Endothelial cell (in vitro differentiated cells): ENCODE measurements around the gene SQSTM1. TPM values are rescaled to one million over a fixed set of nuclear protein-coding genes. Genes with fewer than 3 reads are reported as not detected.
A peak's percentile ranks its signal among the peaks of the same experiment; 100 is the strongest.

Experiments used
- DNase-seq: peaks from one replicate; pipeline ENCODE4 v3.0.0; 2021; ENCODE audit warnings: low spot score
- H3K27ac Mint-ChIP-seq: one replicate; pipeline ENCODE4 v1.8.0; 2021; ENCODE audit warnings: mixed read lengths, inconsistent platforms; ENCODE audit not compliant: unreplicated experiment
- H3K27me3 Mint-ChIP-seq: one replicate; pipeline ENCODE4 v1.8.0; 2021; ENCODE audit warnings: mild to moderate bottlenecking, moderate library complexity, mixed read lengths, inconsistent platforms; ENCODE audit not compliant: unreplicated experiment
- H3K36me3 Mint-ChIP-seq: one replicate; pipeline ENCODE4 v1.8.0; 2021; ENCODE audit warnings: mild to moderate bottlenecking, low read depth, mixed read lengths, inconsistent platforms; ENCODE audit not compliant: unreplicated experiment
- H3K4me1 Mint-ChIP-seq: one replicate; pipeline ENCODE4 v1.8.0; 2021; ENCODE audit warnings: mild to moderate bottlenecking, mixed read lengths, inconsistent platforms; ENCODE audit not compliant: unreplicated experiment
- H3K4me3 Mint-ChIP-seq: one replicate; pipeline ENCODE4 v1.8.0; 2021; ENCODE audit warnings: mild to moderate bottlenecking, mixed read lengths, inconsistent platforms; ENCODE audit not compliant: unreplicated experiment
- H3K9me3 Mint-ChIP-seq: one replicate; pipeline ENCODE4 v1.8.0; 2021; ENCODE audit warnings: mixed read lengths, inconsistent platforms; ENCODE audit not compliant: unreplicated experiment
- CTCF ChIP-seq: fragments of 200-600 bp; sonication (generic); IDR thresholded peaks from one replicate; pipeline ENCODE4 v1.5.0; 2021; ENCODE audit warnings: antibody characterized with exemption; ENCODE audit not compliant: unreplicated experiment
- total RNA-seq: library from RNA; stranded (reverse); fragmentation: NEBNext Ultra II Directional; extraction: Animal tissue kit (Norgen Biotek cat#: 25700); gene quantifications from one replicate; pipeline ENCODE4 v1.2.1, GENCODE V29; 2021; ENCODE audit not compliant: unreplicated experiment

Gene SQSTM1
- total RNA-seq, 1 donor from 2014 or later, result 82.2 TPM

GRCh38 chr5:179806250-179807048 lies 14.3 kb upstream of the SQSTM1 start, which contains the start of gene MGAT4B:
MGAT4B (minus strand) TSS chr5:179806866; CDS start chr5:179806583, 283 bp downstream.
- Mint-ChIP-seq H3K27ac (no peak within 1 kb of the TSS), H3K4me3 (peak within 1 kb of the TSS; percentile 87), H3K36me3 (peaks cover 11% of the 10 kb centered on the region), H3K9me3 (no peaks in the 10 kb centered on the region), H3K27me3 (peaks cover 11% of the 10 kb centered on the region), H3K4me1 (peaks cover 8% of the 10 kb centered on the region)
- no peak for TF ChIP-seq CTCF
- peak; percentile 58 for DNase-seq

GRCh38 chr5:179812135-179812825 lies 8.4 kb upstream of the SQSTM1 start:
- H3K4me1 Mint-ChIP-seq, result peaks cover 3% of the 10 kb centered on the region
- no peak for TF ChIP-seq CTCF
- H3K4me3 Mint-ChIP-seq, result peak overlapping the region; percentile 25
- no peaks in the 10 kb centered on the region for H3K9me3 Mint-ChIP-seq
- no peak overlapping the region for H3K27ac Mint-ChIP-seq
- H3K36me3 Mint-ChIP-seq, result peaks cover 7% of the 10 kb centered on the region
- no peak for DNase-seq
- peaks cover 2% of the 10 kb centered on the region for H3K27me3 Mint-ChIP-seq

GRCh38 chr5:179812997-179813607 lies 7.6 kb upstream of the SQSTM1 start:
- DNase-seq, result no peak
- TF ChIP-seq CTCF, result no peak
- Mint-ChIP-seq H3K27ac (no peak overlapping the region), H3K36me3 (peaks cover 7% of the 10 kb centered on the region), H3K9me3 (no peaks in the 10 kb centered on the region), H3K4me1 (peaks cover 3% of the 10 kb centered on the region), H3K4me3 (no peak overlapping the region), H3K27me3 (no peaks in the 10 kb centered on the region)

- peaks cover 7% of the 10 kb centered on the region for H3K36me3 Mint-ChIP-seq
- peak overlapping the region; percentile 25 for H3K4me3 Mint-ChIP-seq
- TF ChIP-seq CTCF, result no peak
- H3K27ac Mint-ChIP-seq, result no peak overlapping the region
- no peaks in the 10 kb centered on the region for H3K27me3 Mint-ChIP-seq
- no peaks in the 10 kb centered on the region for H3K9me3 Mint-ChIP-seq
- peaks cover 3% of the 10 kb centered on the region for H3K4me1 Mint-ChIP-seq
- no peak for DNase-seq
Measured at GRCh38 chr5:179814090-179814489, 6.6 kb upstream of the SQSTM1 start.
